Fibroblast of the aortic adventitia (primary cell): Measurements from ENCODE around the gene ITIH6. TPM values are rescaled to one million over a fixed set of nuclear protein-coding genes. Genes with fewer than 3 reads are reported as not detected.

ENCODE experiments used
- DNase-seq: peaks from one replicate; pipeline ENCODE4 v3.0.0-alpha.2; 2010; ENCODE audit warnings: low read depth
- H3K4me3 ChIP-seq: 2 replicates; pipeline ENCODE4 v1.5.1; 2011; ENCODE audit warnings: low read depth, mild to moderate bottlenecking, control low read depth, low read length, moderate library complexity
- CTCF ChIP-seq: IDR thresholded peaks from 2 replicates; pipeline ENCODE4 v1.5.1; 2011; ENCODE audit warnings: mild to moderate bottlenecking, low read length, control low read depth, inconsistent platforms; ENCODE audit not compliant: insufficient read depth
- total RNA-seq: library from RNA; depleted of rRNA; stranded (reverse); fragments of >200 nt; gene quantifications from 2 replicates; pipeline ENCODE4 v1.2.3, GENCODE V29; 2012; ENCODE audit warnings: low replicate concordance

ITIH6 gene
- total RNA-seq, 1 donor = not detected

DNA sequence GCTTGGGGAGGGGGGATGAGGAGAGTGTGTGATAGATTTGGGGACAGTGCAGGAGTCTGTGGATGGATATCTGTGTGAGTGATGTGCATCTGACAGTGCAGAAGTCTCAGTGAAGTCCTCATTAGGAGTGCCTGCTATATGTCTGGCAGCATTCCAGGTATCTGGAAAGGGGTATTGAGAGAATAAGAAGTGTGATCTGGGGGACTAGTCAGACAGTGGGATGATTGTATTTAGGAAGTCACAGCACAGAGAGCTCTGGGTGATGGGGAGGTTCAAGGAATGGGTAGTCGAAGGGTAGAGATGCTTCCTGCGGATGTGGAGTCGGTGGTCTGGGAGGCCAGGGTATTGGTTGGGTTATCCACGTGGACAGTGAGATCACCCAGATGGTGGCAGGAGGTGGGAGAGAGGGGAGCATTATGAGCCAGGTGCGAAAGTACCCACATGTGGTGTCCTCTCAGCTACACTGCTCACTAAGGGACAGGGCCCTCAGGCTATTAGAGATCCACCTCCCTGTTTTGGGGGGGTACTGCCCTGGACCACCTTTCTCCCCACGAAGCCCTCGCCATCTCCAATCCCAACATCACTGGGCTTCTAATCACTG is 19.3 kb upstream of the ITIH6 start:
- DNase-seq = peak; percentile 4
- no peak for TF ChIP-seq CTCF
- H3K4me3 ChIP-seq = no peak overlapping the region

- TF ChIP-seq CTCF = no peak
- no peak for DNase-seq
- H3K4me3 ChIP-seq = no peak overlapping the region
Observed at GRCh38 chrX:54812306-54812705, 14.3 kb upstream of the ITIH6 start.

GRCh38 chrX:54811301-54811885 is 13.3 kb upstream of the ITIH6 start:
- H3K4me3 ChIP-seq = no peak overlapping the region
- DNase-seq = no peak
- TF ChIP-seq CTCF = no peak

DNA sequence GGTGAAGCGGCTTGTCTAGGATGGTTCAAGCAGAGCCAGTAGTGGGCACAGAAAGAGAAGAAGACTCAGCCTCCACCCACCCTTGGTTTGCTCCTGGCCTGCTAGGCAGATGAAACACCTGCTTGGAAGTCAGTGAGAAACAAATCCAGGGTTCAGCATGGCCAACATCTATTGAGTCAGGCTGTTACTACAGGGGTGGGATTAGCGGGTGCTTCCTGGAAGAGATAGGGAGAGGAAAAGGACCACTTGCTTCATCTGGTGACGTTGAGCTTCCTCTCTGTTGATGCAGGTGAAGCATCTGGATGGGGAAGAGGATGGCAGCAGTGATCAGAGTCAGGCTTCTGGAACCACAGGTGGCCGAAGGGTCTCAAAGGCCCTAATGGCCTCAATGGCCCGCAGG is 12.5 kb upstream of the ITIH6 start:
- H3K4me3 ChIP-seq = peak overlapping the region; percentile 80
- TF ChIP-seq CTCF = no peak
- DNase-seq = no peak

DNA sequence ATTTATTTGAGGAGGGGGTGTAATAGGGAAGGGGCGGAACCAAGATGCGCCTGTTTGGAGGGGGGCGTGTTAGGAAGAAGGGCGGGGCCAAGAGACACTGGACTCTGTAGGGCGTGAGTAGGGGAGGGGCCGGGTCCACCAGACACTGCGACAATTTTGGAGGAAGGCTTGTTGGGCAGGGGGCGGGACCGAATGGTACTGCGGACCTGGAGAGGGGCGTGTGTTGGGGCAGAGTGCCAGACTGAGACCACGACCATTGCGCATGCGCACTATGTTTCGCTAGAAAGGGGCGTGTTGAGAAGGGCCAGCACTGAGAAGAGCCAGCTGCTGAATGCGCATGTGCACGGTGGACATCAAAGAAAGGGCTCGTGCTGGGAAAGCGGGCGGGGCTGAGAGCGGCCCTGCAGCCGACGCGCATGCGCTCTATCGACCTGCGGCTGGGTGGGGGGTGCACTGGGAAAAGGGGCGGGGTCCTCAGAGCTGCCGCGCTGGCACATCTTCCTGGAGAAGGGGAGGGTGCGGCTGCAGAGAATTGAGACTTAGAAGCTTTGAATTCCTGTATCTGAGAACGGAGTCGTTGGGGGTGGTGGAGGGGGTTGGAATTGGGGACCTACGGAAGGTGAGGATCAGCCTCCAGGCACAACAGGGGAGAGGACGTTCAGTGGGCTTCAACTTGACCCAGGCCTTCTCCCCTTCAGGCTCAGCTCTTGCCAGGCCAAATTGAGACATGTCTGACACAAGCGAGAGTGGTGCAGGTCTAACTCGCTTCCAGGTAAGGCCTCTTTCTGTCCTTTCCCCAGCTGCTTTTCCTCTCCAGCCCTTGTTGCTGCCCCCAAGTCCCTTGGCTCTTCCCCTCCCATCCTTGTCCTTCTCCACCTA is 10.8 kb upstream of the ITIH6 start:
- TF ChIP-seq CTCF = no peak
- DNase-seq = peak; percentile 98
- H3K4me3 ChIP-seq = peak overlapping the region; percentile 80

- TF ChIP-seq CTCF = no peak
- DNase-seq = no peak
- peak overlapping the region; percentile 77 for H3K4me3 ChIP-seq
Observed at GRCh38 chrX:54808109-54808604, 10.1 kb upstream of the ITIH6 start.
